ENCODE data around the gene PHF3.

PHF3 gene

DNA sequence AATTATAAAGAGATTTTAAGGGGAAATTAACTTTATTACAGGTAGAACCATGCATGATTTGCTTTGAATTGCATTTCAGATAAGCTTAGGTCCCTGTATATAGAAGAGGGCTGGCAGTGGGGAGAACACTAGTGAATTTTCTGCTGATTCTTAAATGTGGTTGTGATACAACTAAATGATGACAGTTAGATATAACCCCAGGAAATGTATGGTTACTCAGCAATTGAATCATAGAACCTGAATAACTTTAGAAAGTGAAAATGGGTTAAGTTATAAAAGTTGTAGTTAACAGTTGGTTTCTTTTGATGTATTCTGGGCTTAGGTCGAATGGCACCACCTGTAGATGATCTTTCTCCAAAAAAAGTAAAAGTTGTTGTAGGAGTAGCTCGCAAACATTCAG, 70.1 kb downstream of the PHF3 start:
- TF ChIP-seq GATA2 (IDR thresholded peaks at IDR 0.05; ENCODE audit: low read depth, low read length) (no peak), GATA3 (IDR thresholded peaks at IDR 0.05; ENCODE audit: low read depth, low read length) (no peak)

DNA sequence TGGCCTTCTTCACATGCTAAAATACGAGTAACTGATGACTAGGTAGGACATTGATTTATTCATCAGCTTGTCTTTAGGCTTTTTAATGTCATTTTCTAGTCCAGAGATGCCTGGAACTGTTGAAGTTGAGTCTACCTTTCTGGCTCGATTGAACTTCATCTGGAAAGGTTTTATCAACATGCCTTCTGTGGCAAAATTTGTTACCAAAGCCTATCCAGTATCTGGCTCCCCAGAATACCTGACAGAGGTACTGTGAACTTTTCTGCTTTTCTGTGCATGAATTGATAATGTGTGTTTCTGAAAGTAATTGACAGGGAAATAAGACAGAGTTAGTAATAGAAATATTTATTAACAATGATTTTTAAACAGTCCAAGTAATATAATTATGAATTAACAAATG, 71.0 kb downstream of the PHF3 start:
- TF ChIP-seq GATA3 (IDR thresholded peaks at IDR 0.05; ENCODE audit: low read depth, low read length) (no peak), GATA2 (IDR thresholded peaks at IDR 0.05; ENCODE audit: low read depth, low read length) (no peak)

DNA sequence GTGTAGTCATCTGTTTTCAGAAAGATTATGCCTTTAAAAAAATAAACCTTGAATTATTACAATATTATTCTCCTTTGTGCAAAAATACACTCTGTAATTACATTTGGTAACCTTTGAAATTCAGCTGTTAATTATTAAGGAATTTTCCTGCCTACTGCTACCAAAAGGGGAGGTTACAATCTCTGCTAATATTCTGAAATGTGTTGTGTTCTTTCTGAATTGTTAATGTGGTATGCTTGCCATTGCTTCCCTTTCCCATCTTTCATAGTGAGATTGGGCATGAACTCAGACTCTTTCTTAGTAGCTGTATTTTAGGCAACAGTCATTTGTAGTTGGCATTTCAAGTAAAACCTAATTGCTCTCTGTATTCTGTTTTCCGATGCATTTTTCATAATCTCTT, 73.0 kb downstream of the PHF3 start:
- TF ChIP-seq GATA2 (IDR thresholded peaks at IDR 0.05; ENCODE audit: low read depth, low read length): no peak
- TF ChIP-seq GATA3 (IDR thresholded peaks at IDR 0.05; ENCODE audit: low read depth, low read length): no peak

DNA sequence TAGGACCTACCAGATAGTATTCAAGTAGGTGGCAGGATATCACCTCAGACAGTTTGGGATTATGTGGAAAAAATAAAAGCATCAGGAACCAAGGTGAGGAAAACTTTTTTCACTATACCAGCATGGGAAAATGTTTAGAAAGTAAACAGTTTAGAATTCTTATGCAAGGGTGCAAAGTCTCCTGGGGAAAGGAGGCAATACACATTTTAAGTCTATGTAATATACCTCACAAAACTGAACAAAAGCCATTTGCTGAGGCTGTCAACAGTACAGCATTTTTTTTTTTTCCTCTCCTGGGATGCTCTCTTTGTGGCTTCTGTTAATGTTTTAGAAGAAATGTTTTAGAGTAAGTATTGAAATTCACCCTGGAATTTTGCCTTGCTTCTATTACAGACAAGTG, 73.5 kb downstream of the PHF3 start:
- TF ChIP-seq GATA2 (IDR thresholded peaks at IDR 0.05; ENCODE audit: low read depth, low read length): no peak
- TF ChIP-seq GATA3 (IDR thresholded peaks at IDR 0.05; ENCODE audit: low read depth, low read length): no peak

DNA sequence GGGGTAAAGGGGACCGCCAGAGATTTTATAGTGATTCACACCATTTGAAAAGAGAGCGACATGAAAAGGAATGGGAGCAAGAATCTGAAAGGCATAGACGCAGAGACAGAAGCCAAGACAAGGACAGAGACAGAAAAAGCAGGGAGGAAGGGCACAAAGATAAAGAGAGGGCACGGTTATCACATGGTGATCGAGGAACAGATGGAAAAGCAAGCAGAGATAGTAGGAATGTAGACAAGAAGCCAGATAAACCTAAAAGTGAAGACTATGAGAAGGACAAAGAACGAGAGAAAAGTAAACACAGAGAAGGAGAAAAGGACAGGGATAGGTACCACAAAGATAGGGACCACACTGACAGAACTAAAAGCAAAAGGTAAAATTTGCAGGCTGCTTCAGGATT, 77.7 kb downstream of the PHF3 start:
- TF ChIP-seq GATA2 (IDR thresholded peaks at IDR 0.05; ENCODE audit: low read depth, low read length) (no peak), GATA3 (IDR thresholded peaks at IDR 0.05; ENCODE audit: low read depth, low read length) (no peak)

DNA sequence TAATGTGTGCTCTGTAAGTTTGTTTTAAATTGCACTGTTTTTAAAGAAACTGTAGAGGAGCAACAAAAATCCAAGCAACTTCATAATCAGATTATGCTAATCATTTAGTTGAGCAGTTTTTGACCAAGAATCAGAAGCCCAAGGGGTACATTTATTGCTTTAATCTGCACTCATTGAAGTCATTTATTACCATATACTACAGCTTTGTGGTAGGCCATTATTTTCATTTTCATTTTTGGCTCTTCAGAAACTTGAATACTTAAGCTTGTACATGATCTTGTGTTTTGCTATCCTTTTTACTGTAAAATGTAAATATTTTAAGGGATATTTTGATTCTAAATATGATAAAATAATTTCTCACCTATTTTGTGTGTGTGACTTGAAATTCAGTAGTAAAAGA, 78.5 kb downstream of the PHF3 start:
- TF ChIP-seq GATA2 (IDR thresholded peaks at IDR 0.05; ENCODE audit: low read depth, low read length): no peak
- no peak for TF ChIP-seq GATA3 (IDR thresholded peaks at IDR 0.05; ENCODE audit: low read depth, low read length)

DNA sequence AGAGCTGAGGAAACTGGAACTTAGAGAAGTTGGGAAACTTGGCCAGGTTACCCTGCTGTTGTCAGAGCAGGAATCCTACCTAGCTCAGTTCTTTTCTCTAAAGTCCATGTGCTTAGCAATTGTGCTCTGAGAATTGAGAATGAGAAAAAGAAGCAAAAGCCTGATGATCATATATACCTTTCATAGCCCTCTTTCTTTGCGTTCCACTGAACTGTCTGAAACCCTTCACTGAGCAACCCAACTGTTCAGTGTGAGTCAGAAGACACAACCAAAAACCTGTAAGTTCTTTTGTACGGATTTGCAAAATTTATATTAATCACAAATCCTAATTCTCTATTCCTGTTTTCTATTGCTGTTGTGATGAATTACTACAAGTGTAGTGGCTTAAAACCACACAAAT, 80.6 kb downstream of the PHF3 start:
- TF ChIP-seq GATA3 (IDR thresholded peaks at IDR 0.05; ENCODE audit: low read depth, low read length): no peak
- no peak for TF ChIP-seq GATA2 (IDR thresholded peaks at IDR 0.05; ENCODE audit: low read depth, low read length)

DNA sequence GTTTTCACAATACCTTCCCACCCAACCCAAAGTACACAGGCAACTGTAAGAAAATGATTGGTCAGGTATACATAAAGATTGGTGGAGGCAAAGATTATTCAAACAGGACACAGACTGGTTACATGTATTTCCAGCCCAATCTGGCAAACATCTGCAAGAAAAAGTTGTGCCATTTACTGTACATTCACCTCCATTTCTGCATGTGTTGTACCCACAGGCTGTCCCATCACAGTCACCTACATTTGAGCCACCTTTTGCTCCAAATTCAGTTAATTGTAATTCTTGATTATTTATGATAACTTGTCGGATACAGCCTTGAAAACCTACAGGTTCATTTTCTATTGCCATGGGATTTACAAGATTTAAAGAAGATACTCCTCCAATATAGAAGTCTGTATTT, 85.6 kb downstream of the PHF3 start:
- TF ChIP-seq GATA2 (IDR thresholded peaks at IDR 0.05; ENCODE audit: low read depth, low read length) (no peak), GATA3 (IDR thresholded peaks at IDR 0.05; ENCODE audit: low read depth, low read length) (no peak)

DNA sequence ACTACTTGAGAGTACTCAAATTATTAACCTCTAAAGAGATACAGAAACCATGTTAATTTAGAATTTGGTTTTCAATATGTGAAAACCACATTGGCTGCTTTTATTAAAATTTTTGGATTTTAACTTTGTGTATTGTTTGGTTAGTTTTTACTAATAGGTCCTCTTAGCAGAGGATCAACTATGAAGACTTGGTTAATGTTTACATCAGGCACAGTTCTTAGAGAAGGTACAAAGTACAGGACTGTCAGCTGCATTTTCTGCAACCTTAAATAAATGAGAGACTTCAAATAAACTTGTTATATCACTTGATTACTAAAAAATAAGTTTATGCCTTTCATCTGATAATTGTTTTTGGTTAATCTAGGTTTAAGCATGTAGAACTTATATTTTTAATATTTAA, 89.1 kb downstream of the PHF3 start:
- no peak for TF ChIP-seq GATA3 (IDR thresholded peaks at IDR 0.05; ENCODE audit: low read depth, low read length)
- TF ChIP-seq GATA2 (IDR thresholded peaks at IDR 0.05; ENCODE audit: low read depth, low read length): no peak

DNA sequence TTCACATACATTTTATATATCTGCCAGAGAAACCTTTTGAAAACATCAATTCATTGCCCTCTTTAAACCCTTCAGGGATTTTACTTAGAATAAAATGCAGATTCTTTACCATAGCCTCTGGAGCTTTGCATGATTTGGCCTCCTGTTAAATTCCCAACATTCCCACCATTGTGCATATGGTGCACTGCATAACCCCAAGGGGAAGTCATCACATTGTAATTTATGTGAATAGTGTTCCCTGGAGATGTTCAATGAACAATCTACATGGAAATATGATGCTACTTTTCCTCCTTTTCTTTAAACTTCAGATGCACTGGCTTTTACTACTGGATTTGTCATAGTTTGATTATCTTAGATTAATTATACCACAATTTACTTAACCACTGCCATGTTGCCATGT, 94.7 kb downstream of the PHF3 start:
- TF ChIP-seq GATA3 (IDR thresholded peaks at IDR 0.05; ENCODE audit: low read depth, low read length): no peak
- TF ChIP-seq GATA2 (IDR thresholded peaks at IDR 0.05; ENCODE audit: low read depth, low read length): no peak

DNA sequence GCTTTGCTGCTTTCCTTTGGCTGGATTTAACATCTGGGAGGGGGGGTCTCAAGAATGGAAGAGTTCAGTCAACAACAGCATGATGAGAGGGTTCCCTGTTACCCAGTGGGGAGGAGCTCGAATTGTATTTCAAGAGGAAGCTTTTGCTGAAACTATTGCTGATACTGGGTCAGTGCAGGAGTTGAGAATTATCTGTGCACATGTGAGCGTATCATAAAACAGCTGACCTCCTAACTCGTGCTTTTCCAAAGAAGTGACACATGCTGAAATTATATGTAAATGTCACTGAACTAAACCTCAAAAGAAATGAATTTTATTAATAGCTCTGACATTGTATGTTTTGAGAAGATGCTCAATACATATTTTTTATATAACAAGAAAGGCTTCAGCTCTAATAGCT, 96.3 kb downstream of the PHF3 start:
- TF ChIP-seq GATA2 (IDR thresholded peaks at IDR 0.05; ENCODE audit: low read depth, low read length) (no peak), GATA3 (IDR thresholded peaks at IDR 0.05; ENCODE audit: low read depth, low read length) (no peak)

DNA sequence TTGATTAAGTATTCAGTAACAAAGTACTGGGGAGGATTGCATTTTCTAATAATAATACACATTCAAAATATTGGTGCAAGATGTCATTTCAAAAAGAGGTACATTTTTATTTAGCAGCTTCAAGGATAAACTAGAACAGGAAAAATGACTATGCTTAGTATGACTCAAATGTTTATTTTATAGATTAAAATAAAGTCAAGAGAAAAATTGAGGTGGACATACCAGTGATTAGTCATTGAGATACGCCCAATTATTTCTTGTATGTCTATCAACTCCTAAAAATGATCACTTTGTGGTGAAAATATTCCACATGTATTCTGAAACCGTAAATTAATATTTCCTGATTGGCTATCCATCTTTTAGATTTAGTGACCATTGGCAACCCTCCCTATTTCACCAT, 96.7 kb downstream of the PHF3 start:
- TF ChIP-seq GATA3 (IDR thresholded peaks at IDR 0.05; ENCODE audit: low read depth, low read length): no peak
- TF ChIP-seq GATA2 (IDR thresholded peaks at IDR 0.05; ENCODE audit: low read depth, low read length): no peak

DNA sequence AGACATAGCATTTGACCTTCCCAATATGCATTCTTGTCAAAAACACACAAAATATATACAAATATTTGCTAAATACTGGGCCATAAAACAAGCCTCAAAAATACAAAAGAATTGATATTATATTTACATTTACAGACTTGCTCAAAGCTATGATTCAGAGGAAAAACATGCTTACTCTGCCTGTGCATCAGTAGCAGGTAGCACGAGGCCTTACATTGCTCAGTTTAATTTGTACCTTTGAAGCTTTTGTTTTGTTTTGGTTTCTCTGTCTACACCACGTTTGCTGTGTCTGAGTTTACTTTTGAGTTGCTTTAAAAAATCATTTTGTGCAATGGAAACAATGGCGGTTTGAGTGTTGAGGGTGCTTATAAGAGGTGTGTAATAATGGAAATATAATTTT, 99.3 kb downstream of the PHF3 start:
- no peak for TF ChIP-seq GATA2 (IDR thresholded peaks at IDR 0.05; ENCODE audit: low read depth, low read length)
- no peak for TF ChIP-seq GATA3 (IDR thresholded peaks at IDR 0.05; ENCODE audit: low read depth, low read length)

DNA sequence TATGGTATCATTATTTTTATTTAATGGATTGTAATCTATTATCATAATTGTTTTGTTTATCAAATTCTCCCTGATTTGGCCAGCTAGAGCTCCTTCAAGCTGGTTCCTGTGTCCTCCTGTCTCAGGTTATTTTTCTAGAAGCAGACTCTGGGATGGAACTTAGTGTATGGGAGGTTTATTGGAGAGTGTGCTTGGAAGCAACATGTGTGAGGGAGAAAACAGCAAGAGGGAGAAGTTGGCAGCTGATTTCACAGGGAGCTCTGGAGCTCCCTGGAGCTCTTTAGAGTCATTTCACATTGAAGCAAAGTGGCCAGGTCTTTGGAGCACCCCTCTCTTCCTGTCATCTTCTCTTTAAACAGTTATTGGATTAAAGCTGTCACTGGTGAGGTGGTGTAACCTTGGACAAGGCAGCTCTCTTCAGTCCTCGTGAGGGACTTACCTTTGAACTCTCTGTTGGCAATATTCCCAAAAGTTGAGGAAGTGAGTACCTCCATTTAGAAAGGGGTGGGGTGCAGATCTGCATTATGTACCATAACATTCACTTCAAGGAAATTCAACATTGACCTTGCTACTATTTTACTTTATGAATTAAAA, 103.6 kb downstream of the PHF3 start:
- no peak for TF ChIP-seq GATA2 (IDR thresholded peaks at IDR 0.05; ENCODE audit: low read depth, low read length)

DNA sequence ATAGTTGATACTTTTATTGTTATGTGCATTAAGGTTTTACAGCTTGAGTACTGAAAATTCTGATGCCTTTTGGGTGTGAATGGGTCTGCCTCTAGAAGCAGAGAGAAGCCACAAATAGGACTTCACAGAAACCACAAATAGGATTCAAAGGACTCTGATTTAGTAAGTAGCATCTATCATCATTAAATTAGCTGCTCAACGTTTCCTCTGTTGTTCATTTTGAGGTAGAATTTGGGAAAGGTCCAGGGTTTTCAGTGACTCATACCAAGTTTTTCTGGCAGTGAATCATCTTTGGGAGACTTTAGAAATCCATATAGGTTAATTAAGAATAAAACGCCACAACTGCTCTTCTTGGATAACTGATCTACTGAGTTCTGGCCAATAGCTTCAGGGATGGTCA, 105.1 kb downstream of the PHF3 start:
- no peak for TF ChIP-seq GATA3 (IDR thresholded peaks at IDR 0.05; ENCODE audit: low read depth, low read length)
- TF ChIP-seq GATA2 (IDR thresholded peaks at IDR 0.05; ENCODE audit: low read depth, low read length): no peak

DNA sequence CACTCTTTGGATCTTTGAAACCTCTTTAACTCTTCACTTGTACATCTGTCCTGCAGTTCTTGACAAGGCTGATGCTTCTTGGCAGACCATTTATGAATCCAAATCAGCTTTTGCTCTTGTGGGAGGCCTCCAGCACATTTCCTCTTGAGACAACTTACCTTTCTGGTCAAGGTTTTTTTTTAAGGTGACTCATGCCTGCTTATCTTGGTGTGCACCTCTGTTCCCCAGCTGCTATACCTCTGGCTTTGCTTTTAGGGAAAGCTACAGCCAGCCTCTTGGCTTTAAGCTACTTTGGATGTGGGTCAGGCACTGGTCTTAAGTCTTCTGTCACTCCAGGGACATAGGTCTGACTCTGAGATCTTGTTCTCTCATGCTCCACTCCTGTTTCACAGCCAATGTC, 106.5 kb downstream of the PHF3 start:
- TF ChIP-seq GATA2 (IDR thresholded peaks at IDR 0.05; ENCODE audit: low read depth, low read length) (no peak), GATA3 (IDR thresholded peaks at IDR 0.05; ENCODE audit: low read depth, low read length) (no peak)

All from SH-SY5Y (cell line).